Measurements from ENCODE around the gene FOXL2.

Gene FOXL2

DNA sequence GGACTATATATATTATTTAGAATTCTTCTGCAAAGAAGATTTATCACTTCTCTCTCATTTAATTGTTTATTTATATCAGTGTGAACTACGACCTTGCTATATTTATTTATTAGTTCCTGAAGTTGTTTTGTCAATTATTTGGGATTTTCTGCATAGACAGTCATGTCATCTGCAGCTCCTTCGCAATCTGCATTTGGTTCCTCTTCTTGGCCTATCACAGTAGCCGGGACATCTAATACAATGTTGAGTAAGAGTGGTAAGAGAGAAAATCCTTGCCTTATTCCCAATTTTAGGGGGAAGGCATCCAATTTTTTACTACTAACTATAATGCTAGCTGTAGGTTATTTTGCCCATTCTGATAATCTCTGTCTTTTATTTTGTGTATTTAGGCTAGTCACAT is 39.4 kb downstream of the FOXL2 start:
- WGBS = 92% methylated on average over 2 of the region's 3 CpGs
- Histone ChIP-seq H3K4me1 (ENCODE audit: insufficient read depth, low read length) (no peaks in the 10 kb centered on the region), H3K27me3 (ENCODE audit: insufficient read depth, low read length) (peaks cover 2% of the 10 kb centered on the region; the same call in 1 of the 2 replicates), H3K36me3 (ENCODE audit: insufficient read depth, low read length) (no peaks in the 10 kb centered on the region), H3K9ac (ENCODE audit: low read depth, low read length) (no peak overlapping the region), H3K27ac (ENCODE audit: low read depth, low read length) (no peak overlapping the region), H3K4me3 (ENCODE audit: low read length) (no peak overlapping the region), H3K9me3 (ENCODE audit: insufficient read depth, low read depth, low read length) (no peaks in the 10 kb centered on the region)

DNA sequence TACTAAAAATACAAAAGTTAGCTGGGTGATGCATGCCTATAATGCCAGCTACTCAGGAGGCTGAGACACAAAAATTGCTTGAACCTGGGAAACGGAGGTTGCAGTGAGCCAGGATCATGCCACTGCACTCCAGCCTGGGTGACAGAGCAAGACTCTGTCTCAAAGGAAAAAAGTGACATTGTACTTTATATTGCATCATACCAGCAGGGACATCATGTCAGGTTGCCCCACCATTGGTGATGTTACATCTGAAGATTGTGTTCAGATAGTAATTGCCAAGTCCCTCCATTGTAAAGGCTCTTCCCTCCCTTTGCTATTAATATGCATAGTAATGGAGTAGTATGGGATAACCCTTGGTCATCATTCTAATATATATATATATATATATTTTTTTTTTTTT is 44.8 kb downstream of the FOXL2 start:
- Histone ChIP-seq H3K27ac (ENCODE audit: low read depth, low read length) (no peak overlapping the region), H3K9ac (ENCODE audit: low read depth, low read length) (no peak overlapping the region), H3K27me3 (ENCODE audit: insufficient read depth, low read length) (no peaks in the 10 kb centered on the region), H3K9me3 (ENCODE audit: insufficient read depth, low read depth, low read length) (no peaks in the 10 kb centered on the region), H3K4me3 (ENCODE audit: low read length) (no peak overlapping the region), H3K4me1 (ENCODE audit: insufficient read depth, low read length) (no peaks in the 10 kb centered on the region), H3K36me3 (ENCODE audit: insufficient read depth, low read length) (no peaks in the 10 kb centered on the region)
- 88% methylated on average over 1 of the region's 1 CpG for WGBS

DNA sequence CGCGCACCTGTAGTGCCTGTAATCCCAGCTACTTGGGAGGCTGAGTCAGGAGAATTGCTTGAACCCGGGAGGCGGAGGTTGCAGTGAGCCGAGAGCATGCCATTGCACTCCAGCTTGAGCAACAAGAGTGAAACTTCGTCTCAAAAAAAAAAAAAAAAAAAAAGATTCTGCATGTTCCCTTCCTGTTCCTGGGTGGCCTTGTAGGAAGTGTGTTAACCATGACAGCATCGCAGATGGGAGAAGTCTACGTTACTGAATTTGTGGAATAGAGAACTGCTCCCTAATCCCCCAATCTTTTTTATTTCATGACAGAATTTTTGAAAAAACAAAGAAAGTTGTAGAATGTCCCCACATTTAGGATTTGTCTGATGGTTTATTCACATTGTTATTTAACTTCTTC is 45.4 kb downstream of the FOXL2 start:
- no peak overlapping the region for H3K4me3 ChIP-seq (ENCODE audit: low read length)
- 82% methylated on average over 6 of the region's 8 CpGs for WGBS
- no peaks in the 10 kb centered on the region for H3K9me3 ChIP-seq (ENCODE audit: insufficient read depth, low read depth, low read length)
- no peak overlapping the region for H3K27ac ChIP-seq (ENCODE audit: low read depth, low read length)
- no peak overlapping the region for H3K9ac ChIP-seq (ENCODE audit: low read depth, low read length)
- no peaks in the 10 kb centered on the region for H3K27me3 ChIP-seq (ENCODE audit: insufficient read depth, low read length)
- no peaks in the 10 kb centered on the region for H3K4me1 ChIP-seq (ENCODE audit: insufficient read depth, low read length)
- H3K36me3 ChIP-seq (ENCODE audit: insufficient read depth, low read length) = no peaks in the 10 kb centered on the region

DNA sequence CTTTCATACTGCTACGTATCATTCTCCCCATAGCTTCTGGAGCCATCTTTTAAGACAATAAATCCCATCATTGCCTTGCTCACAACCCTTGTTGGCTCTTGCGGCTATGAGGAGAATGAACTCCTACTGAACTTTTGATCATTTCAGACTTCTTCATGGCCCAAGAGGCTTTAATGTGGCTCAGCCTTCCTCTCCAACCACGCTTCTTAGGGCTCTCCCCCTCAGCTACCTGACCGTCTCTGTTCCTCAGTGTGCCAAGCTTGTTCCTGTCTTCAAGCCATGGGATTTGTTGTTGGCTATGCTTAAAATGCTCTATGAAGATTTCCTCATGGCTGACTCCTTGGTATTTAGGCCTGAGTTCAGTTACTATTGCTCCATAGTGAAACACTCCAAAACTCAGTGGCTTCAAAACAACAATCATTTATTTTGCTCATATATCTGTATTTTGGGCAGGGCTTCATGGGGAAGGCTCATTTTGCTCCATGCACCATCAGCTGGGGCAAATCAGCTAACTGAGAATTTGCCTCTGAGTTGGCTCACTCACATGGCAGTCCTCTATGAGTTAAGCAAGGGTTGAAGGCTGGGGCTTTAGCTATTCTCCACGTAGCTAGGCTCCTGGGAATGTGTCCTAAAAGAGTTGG is 47.5 kb downstream of the FOXL2 start:
- Histone ChIP-seq H3K4me1 (ENCODE audit: insufficient read depth, low read length) (no peaks in the 10 kb centered on the region), H3K27ac (ENCODE audit: low read depth, low read length) (no peak overlapping the region), H3K27me3 (ENCODE audit: insufficient read depth, low read length) (no peaks in the 10 kb centered on the region), H3K9ac (ENCODE audit: low read depth, low read length) (no peak overlapping the region), H3K36me3 (ENCODE audit: insufficient read depth, low read length) (no peaks in the 10 kb centered on the region), H3K9me3 (ENCODE audit: insufficient read depth, low read depth, low read length) (no peaks in the 10 kb centered on the region), H3K4me3 (ENCODE audit: low read length) (no peak overlapping the region)
- WGBS = 90% methylated on average over 5 of the region's 5 CpGs

DNA sequence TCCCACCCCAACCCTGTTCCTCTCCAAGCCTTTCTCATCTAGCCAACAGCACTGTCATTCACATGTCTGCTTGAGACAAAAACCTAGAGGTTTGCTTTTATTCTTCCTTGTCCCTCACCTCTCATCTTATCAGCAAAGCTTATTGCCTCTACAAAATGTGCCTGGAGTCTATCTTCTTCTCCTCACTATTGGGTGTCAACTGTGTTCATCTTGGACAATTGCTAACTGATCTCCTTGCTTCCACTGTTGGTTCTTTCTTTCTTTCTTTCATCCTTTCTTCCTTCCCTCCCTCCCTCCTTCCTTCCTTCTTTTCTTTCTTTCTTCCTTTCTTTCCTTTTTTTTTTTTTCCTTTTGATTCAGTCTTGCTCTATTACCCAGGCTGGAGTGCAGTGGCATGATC is 48.2 kb downstream of the FOXL2 start:
- Histone ChIP-seq H3K9ac (ENCODE audit: low read depth, low read length) (no peak overlapping the region), H3K4me1 (ENCODE audit: insufficient read depth, low read length) (no peaks in the 10 kb centered on the region), H3K9me3 (ENCODE audit: insufficient read depth, low read depth, low read length) (no peaks in the 10 kb centered on the region), H3K36me3 (ENCODE audit: insufficient read depth, low read length) (no peaks in the 10 kb centered on the region), H3K27me3 (ENCODE audit: insufficient read depth, low read length) (no peaks in the 10 kb centered on the region), H3K27ac (ENCODE audit: low read depth, low read length) (no peak overlapping the region), H3K4me3 (ENCODE audit: low read length) (no peak overlapping the region)

DNA sequence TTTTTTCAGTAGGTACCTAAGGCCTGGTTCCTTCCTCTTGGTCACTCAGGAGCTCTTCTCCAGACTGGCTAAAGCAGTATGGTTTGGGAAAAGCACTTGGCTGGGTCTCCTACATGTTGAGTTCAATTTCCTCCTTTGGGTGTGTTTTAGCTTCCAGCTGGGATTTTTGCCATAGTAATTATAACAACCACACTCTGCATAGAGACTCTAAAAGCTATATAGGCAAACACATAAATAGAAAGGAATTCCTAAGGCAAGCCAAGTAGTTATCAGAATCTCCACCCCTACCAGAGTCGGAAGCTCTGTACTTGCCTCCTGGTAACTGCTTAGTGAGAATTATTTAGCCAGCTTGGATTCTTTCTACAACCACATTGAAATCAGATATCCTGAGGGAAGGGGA is 48.6 kb downstream of the FOXL2 start:
- WGBS = 80% methylated on average over 1 of the region's 1 CpG
- Histone ChIP-seq H3K9ac (ENCODE audit: low read depth, low read length) (no peak overlapping the region), H3K4me1 (ENCODE audit: insufficient read depth, low read length) (no peaks in the 10 kb centered on the region), H3K36me3 (ENCODE audit: insufficient read depth, low read length) (no peaks in the 10 kb centered on the region), H3K9me3 (ENCODE audit: insufficient read depth, low read depth, low read length) (no peaks in the 10 kb centered on the region), H3K4me3 (ENCODE audit: low read length) (no peak overlapping the region), H3K27ac (ENCODE audit: low read depth, low read length) (no peak overlapping the region), H3K27me3 (ENCODE audit: insufficient read depth, low read length) (no peaks in the 10 kb centered on the region)
